ENCODE results near the gene MRM1. TPM values are rescaled to one million over a fixed set of nuclear protein-coding genes. Genes with fewer than 3 reads are reported as not detected.

MRM1 gene
- total and polyA plus RNA-seq, 2 experiments from 2014 or later = 9.5 to 10.0 TPM

DNA sequence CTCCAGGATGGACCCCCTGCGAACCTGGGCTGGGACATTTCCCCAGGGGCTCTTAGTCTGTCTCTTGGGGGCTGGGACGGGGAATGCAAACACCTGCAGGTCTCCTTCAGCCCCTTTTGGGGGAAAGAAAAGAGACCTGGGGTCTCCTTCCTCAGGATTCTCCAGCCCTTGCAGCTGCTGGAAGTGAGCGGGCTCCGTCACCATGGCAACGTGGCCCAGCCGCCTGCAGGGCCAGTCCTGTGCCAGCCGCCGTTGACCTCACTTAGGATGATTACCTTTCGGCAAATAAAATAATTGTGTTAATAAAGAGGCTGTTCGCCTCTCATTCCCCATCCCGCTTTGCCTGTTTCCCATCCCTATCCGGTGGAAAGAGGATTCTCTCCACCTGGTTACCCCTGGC, 25.7 kb downstream of the MRM1 start:
- TF ChIP-seq, protein P1, sequence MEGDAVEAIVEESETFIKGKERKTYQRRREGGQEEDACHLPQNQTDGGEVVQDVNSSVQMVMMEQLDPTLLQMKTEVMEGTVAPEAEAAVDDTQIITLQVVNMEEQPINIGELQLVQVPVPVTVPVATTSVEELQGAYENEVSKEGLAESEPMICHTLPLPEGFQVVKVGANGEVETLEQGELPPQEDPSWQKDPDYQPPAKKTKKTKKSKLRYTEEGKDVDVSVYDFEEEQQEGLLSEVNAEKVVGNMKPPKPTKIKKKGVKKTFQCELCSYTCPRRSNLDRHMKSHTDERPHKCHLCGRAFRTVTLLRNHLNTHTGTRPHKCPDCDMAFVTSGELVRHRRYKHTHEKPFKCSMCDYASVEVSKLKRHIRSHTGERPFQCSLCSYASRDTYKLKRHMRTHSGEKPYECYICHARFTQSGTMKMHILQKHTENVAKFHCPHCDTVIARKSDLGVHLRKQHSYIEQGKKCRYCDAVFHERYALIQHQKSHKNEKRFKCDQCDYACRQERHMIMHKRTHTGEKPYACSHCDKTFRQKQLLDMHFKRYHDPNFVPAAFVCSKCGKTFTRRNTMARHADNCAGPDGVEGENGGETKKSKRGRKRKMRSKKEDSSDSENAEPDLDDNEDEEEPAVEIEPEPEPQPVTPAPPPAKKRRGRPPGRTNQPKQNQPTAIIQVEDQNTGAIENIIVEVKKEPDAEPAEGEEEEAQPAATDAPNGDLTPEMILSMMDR (IDR thresholded peaks at IDR 0.05; ENCODE audit: low read depth, low read length) = no peak
- H3K27ac ChIP-seq = no peak overlapping the region
- peaks cover 9% of the 10 kb centered on the region for H3K27me3 ChIP-seq
- no peak overlapping the region for H3K4me3 ChIP-seq
- peaks cover 9% of the 10 kb centered on the region for H3K4me1 ChIP-seq (ENCODE audit: low read depth)
- no peaks in the 10 kb centered on the region for H3K9me3 ChIP-seq (ENCODE audit: low read depth)
- no peaks in the 10 kb centered on the region for H3K36me3 ChIP-seq
- DNase-seq (ENCODE audit: low read depth in 1 of 2, low spot score in 1 of 2) = no peak

DNA sequence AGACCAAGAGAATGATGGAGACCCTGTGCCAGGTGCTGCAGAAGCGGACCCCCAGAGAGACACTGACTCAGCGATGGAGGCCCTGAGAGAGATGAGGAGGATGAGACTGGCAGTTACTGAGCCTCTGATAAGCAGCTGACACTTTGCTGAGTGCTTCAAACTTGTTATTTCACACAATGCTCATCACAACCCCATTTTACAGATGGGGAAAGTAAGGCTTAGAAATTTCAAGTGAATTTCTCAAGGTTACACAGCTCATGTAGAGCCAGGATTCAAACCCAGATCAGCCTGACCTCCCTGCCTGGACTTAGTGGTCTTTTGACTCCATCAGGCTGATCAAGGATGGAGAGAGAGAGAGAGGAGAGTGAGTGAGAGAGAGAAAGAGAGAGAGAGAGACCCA, 27.2 kb downstream of the MRM1 start:
- TF ChIP-seq, protein P1 (IDR thresholded peaks at IDR 0.05; ENCODE audit: low read depth, low read length) = no peak
- H3K36me3 ChIP-seq = no peaks in the 10 kb centered on the region
- no peak overlapping the region for H3K4me3 ChIP-seq
- peaks cover 9% of the 10 kb centered on the region for H3K4me1 ChIP-seq (ENCODE audit: low read depth)
- no peaks in the 10 kb centered on the region for H3K9me3 ChIP-seq (ENCODE audit: low read depth)
- no peak for DNase-seq (ENCODE audit: low read depth in 1 of 2, low spot score in 1 of 2)
- peaks cover 24% of the 10 kb centered on the region for H3K27me3 ChIP-seq
- H3K27ac ChIP-seq = no peak overlapping the region

DNA sequence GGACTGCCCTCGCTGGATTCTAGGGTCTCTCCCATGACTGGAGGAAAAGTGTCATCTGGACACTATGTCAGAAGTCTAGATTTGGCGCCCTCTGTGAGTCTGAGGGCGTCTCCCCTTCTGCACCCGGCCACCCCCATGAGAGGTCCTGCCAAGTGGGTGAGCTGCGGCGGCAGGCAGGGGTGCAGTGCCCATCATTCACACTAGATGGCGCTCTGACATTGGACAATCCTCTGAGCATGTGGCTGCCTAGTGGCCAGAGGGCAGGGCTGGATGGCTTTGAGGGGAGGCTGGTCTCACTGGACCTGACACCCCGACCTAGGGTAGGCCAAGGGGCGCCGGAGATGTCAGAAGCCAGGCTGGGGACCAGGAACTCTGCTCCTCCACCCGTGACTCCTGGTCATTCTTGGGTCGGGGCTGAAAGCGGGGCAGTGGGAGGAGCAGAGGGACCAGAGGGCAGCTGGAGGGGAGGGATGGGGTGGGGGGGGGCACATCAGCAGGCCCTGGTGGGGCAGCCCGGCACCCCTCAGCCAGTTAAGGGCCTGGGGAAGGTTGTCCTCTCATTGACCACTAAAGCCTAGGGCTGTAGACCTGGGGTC, 28.0 kb downstream of the MRM1 start:
- TF ChIP-seq, protein P1 (IDR thresholded peaks at IDR 0.05; ENCODE audit: low read depth, low read length) = peak; percentile 95
- peaks cover 9% of the 10 kb centered on the region for H3K4me1 ChIP-seq (ENCODE audit: low read depth)
- H3K4me3 ChIP-seq = no peak overlapping the region
- no peaks in the 10 kb centered on the region for H3K36me3 ChIP-seq
- peak; percentile 75 to 78 for DNase-seq (ENCODE audit: low read depth in 1 of 2, low spot score in 1 of 2)
- peaks cover 32% of the 10 kb centered on the region for H3K27me3 ChIP-seq
- no peak overlapping the region for H3K27ac ChIP-seq
- no peaks in the 10 kb centered on the region for H3K9me3 ChIP-seq (ENCODE audit: low read depth)

DNA sequence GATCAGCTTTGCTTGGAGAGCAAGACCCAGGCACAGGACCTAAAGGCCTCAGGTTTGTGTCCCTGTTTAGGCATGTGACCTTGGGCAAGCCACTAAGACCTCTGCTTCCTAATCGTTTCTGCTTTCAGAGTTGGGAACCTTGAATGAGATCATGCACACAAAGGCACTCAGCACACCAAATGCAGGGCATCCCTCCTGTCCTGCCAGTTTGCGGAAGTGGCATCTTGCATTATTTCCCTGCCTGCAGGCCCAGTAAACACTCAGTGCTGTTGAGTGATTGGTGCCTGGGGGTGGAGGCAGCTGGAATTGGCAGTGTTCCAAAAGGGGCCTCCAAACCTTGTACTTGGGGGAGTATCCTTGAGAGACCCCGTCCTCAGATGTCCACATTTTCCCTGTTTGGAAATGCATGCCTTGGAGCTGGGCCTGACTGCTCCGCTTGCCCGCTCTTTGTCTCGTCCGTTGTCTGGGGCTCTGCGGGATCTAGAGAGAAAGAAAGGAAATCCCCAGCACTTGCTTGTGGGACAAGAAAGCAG, 28.7 kb downstream of the MRM1 start:
- DNase-seq (ENCODE audit: low read depth in 1 of 2, low spot score in 1 of 2) = no peak
- Histone ChIP-seq H3K27ac (no peak overlapping the region), H3K4me1 (ENCODE audit: low read depth) (peaks cover 9% of the 10 kb centered on the region)

DNA sequence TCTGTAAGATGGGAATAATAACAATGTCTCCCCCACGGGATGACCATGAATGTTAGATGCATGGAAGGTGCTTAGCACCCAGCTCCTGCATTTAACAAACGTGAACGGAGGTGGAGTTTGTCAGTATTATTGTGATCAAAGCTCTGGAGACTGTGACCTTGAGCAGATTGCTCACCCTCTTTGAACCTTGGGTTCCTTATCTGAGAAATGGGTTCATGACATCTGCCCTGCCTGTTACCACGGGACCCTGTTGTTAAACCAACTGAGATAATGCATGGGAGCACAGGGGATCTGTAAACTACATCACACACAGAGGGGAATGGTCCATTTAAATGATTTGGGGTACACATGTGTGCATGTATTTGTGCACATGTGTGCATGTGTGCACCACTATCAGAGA, 29.6 kb downstream of the MRM1 start:
- TF ChIP-seq, protein P1 (IDR thresholded peaks at IDR 0.05; ENCODE audit: low read depth, low read length) = no peak
- Histone ChIP-seq H3K27ac (no peak overlapping the region), H3K36me3 (no peaks in the 10 kb centered on the region), H3K4me3 (no peak overlapping the region), H3K27me3 (peaks cover 36% of the 10 kb centered on the region), H3K4me1 (ENCODE audit: low read depth) (peaks cover 9% of the 10 kb centered on the region), H3K9me3 (ENCODE audit: low read depth) (no peaks in the 10 kb centered on the region)
- DNase-seq (ENCODE audit: low read depth in 1 of 2, low spot score in 1 of 2) = no peak

More for the DNA sequence above, 28.7 kb downstream of the MRM1 start:
- Histone ChIP-seq H3K36me3 (no peaks in the 10 kb centered on the region), H3K4me3 (no peak overlapping the region), H3K9me3 (ENCODE audit: low read depth) (no peaks in the 10 kb centered on the region), H3K27me3 (peaks cover 34% of the 10 kb centered on the region)
- TF ChIP-seq, protein P1 (IDR thresholded peaks at IDR 0.05; ENCODE audit: low read depth, low read length) = no peak
